GM19328 (cell line): ENCODE data around the gene IL17B.

Experiments used
- ATAC-seq: cut with Tn5 transposase; IDR thresholded peaks from one replicate; pipeline ENCODE4 v1.9.1; 2021; ENCODE audit warnings: mild to moderate bottlenecking, moderate library complexity; ENCODE audit not compliant: unreplicated experiment

The IL17B gene

GRCh38 chr5:149379177-149379761 is at the start of gene IL17B:
TSS of gene IL17B (minus strand) at chr5:149379292. CDS start at chr5:149379225, 67 bp downstream.
- ATAC-seq = no peak

- ATAC-seq = no peak
Measured at GRCh38 chr5:149428032-149428431, 48.9 kb upstream of the IL17B start.

DNA sequence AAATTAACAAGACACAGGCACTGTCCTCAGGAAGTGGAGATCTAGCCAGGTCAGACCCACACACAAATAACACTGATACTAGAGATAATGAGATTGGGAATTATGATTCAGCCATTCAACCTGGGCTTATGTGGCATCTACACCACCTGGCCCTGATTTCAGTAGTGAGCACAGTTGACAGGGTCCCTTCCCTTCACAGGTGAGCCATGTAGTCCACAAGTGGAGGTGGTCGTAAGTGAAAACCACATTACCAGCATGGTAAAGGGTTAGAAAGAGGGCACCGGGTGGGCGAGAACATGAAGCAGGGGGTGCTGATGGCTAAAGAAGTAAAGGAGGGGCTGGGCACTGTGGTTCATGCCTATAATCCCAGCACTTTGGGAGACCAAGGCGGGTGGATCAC is 48.3 kb upstream of the IL17B start:
- ATAC-seq = no peak

- ATAC-seq = no peak
Measured at GRCh38 chr5:149426931-149427330, 47.8 kb upstream of the IL17B start.

- ATAC-seq = no peak
Measured at GRCh38 chr5:149425729-149426128, 46.6 kb upstream of the IL17B start.

- ATAC-seq = no peak
Measured at GRCh38 chr5:149424371-149425315, 45.6 kb upstream of the IL17B start.

DNA sequence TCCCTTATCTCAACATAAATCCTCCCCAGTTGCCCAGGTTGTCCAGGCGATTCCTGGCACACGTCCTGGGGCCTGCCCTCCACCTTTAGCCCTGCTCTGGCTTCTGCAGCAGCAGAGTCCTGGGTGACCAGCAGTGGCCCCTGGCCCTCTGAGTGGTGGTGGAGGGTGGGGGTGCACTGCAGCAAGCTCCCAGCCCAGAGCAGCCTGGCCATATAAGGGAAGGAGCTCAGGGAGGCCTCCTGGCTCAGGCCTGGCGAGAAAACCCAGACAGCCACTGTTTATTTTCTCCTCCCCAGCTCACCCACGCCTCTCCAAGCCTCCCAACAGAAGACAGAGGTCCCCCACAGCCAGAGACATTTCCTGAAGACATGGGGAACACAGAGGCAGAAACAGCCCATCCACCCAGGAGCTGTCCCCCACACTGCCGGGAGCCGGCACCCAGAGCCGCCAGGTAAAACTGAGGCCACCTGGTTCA is 44.7 kb upstream of the IL17B start:
- ATAC-seq = no peak

- no peak for ATAC-seq
Measured at GRCh38 chr5:149423049-149423793, 44.1 kb upstream of the IL17B start.

GRCh38 chr5:149422366-149423048 is 43.4 kb upstream of the IL17B start:
- ATAC-seq = no peak

GRCh38 chr5:149421834-149422233 is 42.7 kb upstream of the IL17B start:
- ATAC-seq = no peak

DNA sequence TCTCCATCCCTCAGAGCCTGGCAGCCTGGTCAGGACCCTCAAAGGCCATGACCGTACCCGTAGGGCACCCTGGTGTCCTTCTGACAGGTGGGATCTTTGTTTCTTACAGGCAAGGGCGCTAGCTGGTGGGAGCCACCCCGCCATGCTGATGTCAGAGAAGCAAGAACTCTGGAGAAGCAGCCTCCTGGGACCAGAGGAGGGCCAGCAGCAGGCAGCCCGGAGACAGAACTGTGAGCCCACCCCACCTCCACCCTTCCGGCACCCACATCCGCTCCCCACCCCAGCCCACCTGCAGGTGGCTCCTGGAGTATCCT is 42.2 kb upstream of the IL17B start:
- no peak for ATAC-seq

DNA sequence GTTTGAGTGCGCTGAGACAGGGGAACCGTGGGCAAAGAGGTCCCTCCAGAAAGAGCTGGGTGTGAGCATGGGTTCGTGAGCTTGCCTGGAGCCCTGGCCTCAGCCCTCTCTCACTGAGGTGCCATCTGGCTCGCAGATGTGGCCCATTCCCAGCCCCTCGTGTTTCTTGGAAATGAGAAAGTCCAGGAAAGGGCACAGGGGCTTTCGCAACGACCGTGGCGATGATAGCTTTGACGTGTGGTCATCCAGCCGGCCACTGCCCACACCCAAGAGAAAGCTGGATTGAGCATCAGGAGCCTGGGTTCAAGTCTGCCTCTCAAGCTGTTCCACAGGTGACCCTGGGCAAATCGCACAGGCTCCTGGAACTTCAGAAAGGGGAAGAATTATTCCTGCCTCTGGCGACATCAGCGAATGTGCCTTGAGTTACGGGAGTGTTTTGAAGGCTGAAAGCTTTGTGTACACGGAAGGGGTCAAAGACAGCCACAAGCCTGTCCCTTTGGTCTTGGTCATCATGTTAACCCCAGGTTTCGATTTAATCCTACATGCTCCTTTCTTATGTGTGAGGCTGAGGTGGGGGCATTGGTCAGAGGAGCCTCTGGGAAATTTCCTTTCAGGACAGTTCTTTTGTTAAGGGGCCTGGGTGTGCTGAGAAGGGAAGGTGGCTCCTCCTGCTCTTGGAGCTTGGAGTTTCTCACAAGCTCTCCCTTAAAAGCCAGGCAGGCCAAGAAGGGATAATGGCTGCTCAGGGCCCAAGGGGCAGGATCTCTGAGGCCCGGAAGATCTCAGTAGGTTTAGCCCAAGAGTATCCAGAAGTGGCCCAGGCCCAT is 41.7 kb upstream of the IL17B start:
- ATAC-seq = no peak

DNA sequence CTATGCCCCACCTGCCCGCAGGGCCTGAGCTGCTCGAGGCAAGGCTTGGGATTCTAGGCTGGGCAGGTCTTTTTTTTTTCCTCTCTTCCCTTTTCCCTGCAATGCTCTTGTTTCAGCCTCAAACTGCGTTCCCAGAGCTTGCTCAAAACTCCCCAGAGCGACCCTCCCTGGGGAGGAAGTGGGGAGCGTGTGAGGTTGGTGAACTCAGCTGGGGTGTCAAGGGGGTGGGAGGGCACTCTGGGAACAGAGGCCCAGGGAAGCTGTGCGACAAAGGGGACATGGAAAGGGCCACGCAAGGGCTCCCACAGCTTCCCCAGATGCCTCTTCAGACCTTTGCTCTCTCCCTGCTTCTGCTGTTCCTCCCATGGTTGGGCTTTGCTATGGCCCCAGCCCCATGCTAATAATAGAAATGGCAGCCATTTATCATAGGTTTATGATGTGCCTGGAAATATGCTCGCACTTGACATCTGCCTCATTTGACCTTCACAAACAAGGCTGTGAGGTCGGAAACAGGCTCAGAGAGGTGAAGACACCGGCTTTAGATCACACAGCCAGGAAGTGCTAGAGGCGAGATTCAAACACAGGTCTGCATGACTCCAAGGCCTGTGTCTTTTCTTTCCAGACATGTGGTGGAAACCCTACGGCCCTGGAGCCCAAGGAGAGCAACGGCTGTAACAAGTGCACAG is 40.9 kb upstream of the IL17B start:
- no peak for ATAC-seq

GRCh38 chr5:149419532-149419858 is 40.4 kb upstream of the IL17B start:
- ATAC-seq = no peak

GRCh38 chr5:149418910-149419531 is 39.9 kb upstream of the IL17B start:
- ATAC-seq = no peak

GRCh38 chr5:149417711-149418368 is 38.7 kb upstream of the IL17B start:
- no peak for ATAC-seq

DNA sequence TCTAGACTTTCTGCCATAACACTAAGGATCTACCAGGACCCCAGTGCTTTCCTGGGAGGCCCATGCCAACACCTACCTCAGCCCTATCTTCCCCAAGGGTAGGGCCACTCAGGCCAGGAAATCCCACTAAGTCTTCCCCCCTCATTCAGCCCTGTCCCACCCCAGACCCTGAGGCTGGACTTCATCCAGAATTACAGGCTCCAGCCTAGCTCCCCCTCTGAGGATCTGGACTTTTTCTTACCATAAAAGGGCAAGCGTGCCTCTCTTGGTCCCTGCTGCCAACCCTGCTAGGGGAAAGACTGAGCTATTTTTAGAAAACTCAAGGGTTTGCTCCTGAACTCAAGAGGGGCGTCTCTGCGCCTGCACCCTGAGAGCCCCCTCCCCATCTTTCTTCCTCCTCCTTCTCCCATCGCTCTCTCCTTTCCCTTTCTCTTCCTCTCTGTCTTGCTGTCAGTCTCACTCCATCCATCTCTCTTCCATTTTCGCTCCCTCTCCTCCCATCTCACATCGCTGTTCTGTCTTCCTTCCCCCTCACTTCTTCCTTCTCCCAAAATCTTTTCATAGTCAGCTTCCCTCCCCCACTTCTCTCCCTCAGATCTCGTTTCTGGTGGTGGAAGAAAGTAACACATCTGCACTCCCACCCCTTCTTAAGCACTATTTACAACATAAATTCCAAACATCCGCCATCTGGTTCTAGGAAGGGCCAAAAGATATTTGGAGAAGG is 38.1 kb upstream of the IL17B start:
- ATAC-seq = no peak
